HEK293T (cell line): ENCODE measurements around the gene ARL5C.

Source experiments
- CTCF ChIA-PET: fragments of 350-600 bp; formaldehyde crosslinking; extraction: SDS; loops from one replicate; lab custom pipeline; 2021; ENCODE audit warnings: antibody characterized with exemption, inconsistent platforms; lab: Yijun Ruan, JAX
- POLR2A ChIA-PET: fragments of 350-600 bp; formaldehyde crosslinking; extraction: SDS; loops from one replicate; lab custom pipeline; 2020; ENCODE audit warnings: antibody characterized with exemption, inconsistent platforms; lab: Yijun Ruan, JAX
- DNase-seq: peaks from one replicate; pipeline ENCODE4 v3.0.0; 2012; ENCODE audit warnings: mixed read lengths; ENCODE audit errors: extremely low spot score
- ARNT ChIP-seq: fragments of 450-650 bp; IDR thresholded peaks from 2 replicates; pipeline ENCODE4 v1.6.1; 2017; ENCODE audit warnings: mild to moderate bottlenecking
- BHLHE40 ChIP-seq: fragments of 450-650 bp; IDR thresholded peaks from 2 replicates; pipeline ENCODE4 v1.6.1; 2016; ENCODE audit warnings: mild to moderate bottlenecking, moderate library complexity, borderline replicate concordance
- CTBP1 ChIP-seq: fragments of 450-650 bp; IDR thresholded peaks from 2 replicates; pipeline ENCODE4 v1.6.1; 2016; ENCODE audit warnings: borderline replicate concordance
- ELF4 ChIP-seq: fragments of 450-650 bp; IDR thresholded peaks from 2 replicates; pipeline ENCODE4 v1.6.1; 2017; ENCODE audit warnings: antibody characterized with exemption
- FOXA1 ChIP-seq: fragments of 450-650 bp; IDR thresholded peaks from 2 replicates; pipeline ENCODE4 v1.6.1; 2016; ENCODE audit warnings: mild to moderate bottlenecking
- FOXK2 ChIP-seq: fragments of 450-650 bp; IDR thresholded peaks from 2 replicates; pipeline ENCODE4 v1.6.1; 2016; ENCODE audit warnings: mild to moderate bottlenecking
- FOXM1 ChIP-seq: fragments of 450-650 bp; IDR thresholded peaks from 2 replicates; pipeline ENCODE4 v1.6.1; 2017; ENCODE audit warnings: mild to moderate bottlenecking, borderline replicate concordance
- HDGF ChIP-seq: fragments of 450-650 bp; IDR thresholded peaks from 2 replicates; pipeline ENCODE4 v1.6.1; 2017; ENCODE audit warnings: antibody characterized with exemption, borderline replicate concordance
- L3MBTL2 ChIP-seq: fragments of 450-650 bp; conservative IDR thresholded peaks from 2 replicates; pipeline ENCODE4 v1.6.1; 2016; ENCODE audit warnings: mild to moderate bottlenecking
- LEF1 ChIP-seq: fragments of 450-650 bp; IDR thresholded peaks from 2 replicates; pipeline ENCODE4 v1.6.1; 2017; ENCODE audit warnings: mild to moderate bottlenecking, borderline replicate concordance
- NFRKB ChIP-seq: fragments of 450-650 bp; IDR thresholded peaks from 2 replicates; pipeline ENCODE4 v1.6.1; 2016; ENCODE audit warnings: mild to moderate bottlenecking, moderate library complexity
- PKNOX1 ChIP-seq: fragments of 450-650 bp; IDR thresholded peaks from 2 replicates; pipeline ENCODE4 v1.6.1; 2016
- SP1 ChIP-seq: fragments of 450-650 bp; IDR thresholded peaks from 2 replicates; pipeline ENCODE4 v1.6.1; 2017
- SUZ12 ChIP-seq: fragments of 450-650 bp; IDR thresholded peaks from 2 replicates; pipeline ENCODE4 v1.6.1; 2016; ENCODE audit warnings: mild to moderate bottlenecking
- TARDBP ChIP-seq: fragments of 450-650 bp; IDR thresholded peaks from 2 replicates; pipeline ENCODE4 v1.6.1; 2016
- ZNF384 ChIP-seq: fragments of 450-650 bp; IDR thresholded peaks from 2 replicates; pipeline ENCODE4 v1.6.1; 2016

Gene ARL5C

GRCh38 chr17:39173526-39174274 is 7.7 kb upstream of the ARL5C start:
- TF ChIP-seq CTBP1 = no peak
- no peak for TF ChIP-seq LEF1
- POLR2A ChIA-PET = interaction anchor here (0.8 to 3.0 kb wide), 7 partner anchors 8 to 304 kb away, joined by 3 to 16 read pairs (median 6); partner anchors contain the start of genes ARL5C, LASP1 and RPL19
- no peak for DNase-seq
- CTCF ChIA-PET = interaction anchor here (0.6 to 3.2 kb wide), 13 partner anchors 7 to 248 kb away, joined by 3 to 57 read pairs (median 8); partner anchors contain the start of genes ARL5C and RPL19

GRCh38 chr17:39173080-39173479 is 7.1 kb upstream of the ARL5C start:
- no peak for DNase-seq
- ChIA-PET POLR2A (interaction anchor here (0.8 to 2.6 kb wide), 4 partner anchors 8 to 27 kb away, joined by 3 to 10 read pairs (median 6); partner anchors contain the start of gene RPL19), CTCF (interaction anchor here (0.6 to 3.2 kb wide), 4 partner anchors 9 to 151 kb away, joined by 3 to 57 read pairs (median 4); no protein-coding TSS in a partner anchor)
- TF ChIP-seq PKNOX1 (no peak), ZNF384 (no peak), FOXA1 (no peak), L3MBTL2 (no peak), CTBP1 (no peak), LEF1 (no peak), SUZ12 (no peak), ELF4 (no peak), BHLHE40 (no peak), NFRKB (no peak), SP1 (no peak), FOXM1 (no peak), FOXK2 (no peak), TARDBP (no peak), HDGF (no peak), ARNT (no peak)

- ChIA-PET CTCF (interaction anchor here (0.6 to 0.8 kb wide), 2 partner anchors 21 to 23 kb away, joined by 3 read pairs; no protein-coding TSS in a partner anchor), POLR2A (no interaction called here)
- TF ChIP-seq FOXA1 = no peak
- no peak for TF ChIP-seq ELF4
- TF ChIP-seq SUZ12 = no peak
- TF ChIP-seq HDGF = no peak
- no peak for TF ChIP-seq TARDBP
- no peak for TF ChIP-seq PKNOX1
- no peak for TF ChIP-seq ARNT
- TF ChIP-seq CTBP1 = no peak
- TF ChIP-seq SP1 = no peak
- TF ChIP-seq L3MBTL2 = no peak
- no peak for TF ChIP-seq BHLHE40
- DNase-seq = no peak
Observed at GRCh38 chr17:39171933-39172332, 6.0 kb upstream of the ARL5C start.

GRCh38 chr17:39170558-39170957 is 4.6 kb upstream of the ARL5C start:
- DNase-seq = no peak
- ChIA-PET POLR2A (interaction anchor here (1.2 kb wide), 1 partner anchor 17 kb away, joined by 3 read pairs; no protein-coding TSS in a partner anchor), CTCF (interaction anchor here (0.6 to 1.0 kb wide), 2 partner anchors 68 to 153 kb away, joined by 5 read pairs; no protein-coding TSS in a partner anchor)
- TF ChIP-seq BHLHE40 (no peak), LEF1 (no peak), HDGF (no peak), ELF4 (no peak), L3MBTL2 (no peak), FOXM1 (no peak), ARNT (no peak), SUZ12 (no peak), TARDBP (no peak), FOXK2 (no peak), SP1 (no peak), NFRKB (no peak), PKNOX1 (no peak), FOXA1 (no peak), CTBP1 (no peak), ZNF384 (no peak)

GRCh38 chr17:39170109-39170508 is 4.1 kb upstream of the ARL5C start:
- TF ChIP-seq FOXK2 (no peak), PKNOX1 (no peak), NFRKB (no peak), LEF1 (no peak), L3MBTL2 (no peak), TARDBP (no peak), ZNF384 (no peak), FOXA1 (no peak), BHLHE40 (no peak), FOXM1 (no peak), SP1 (no peak), HDGF (no peak), SUZ12 (no peak)
- no peak for DNase-seq
- POLR2A ChIA-PET = interaction anchor here (1.2 kb wide), 1 partner anchor 17 kb away, joined by 3 read pairs; no protein-coding TSS in a partner anchor
- CTCF ChIA-PET = interaction anchor here (0.6 to 1.4 kb wide), 4 partner anchors 62 to 153 kb away, joined by 3 to 5 read pairs (median 4); no protein-coding TSS in a partner anchor
